Hepatocyte (in vitro differentiated cells): Measurements from ENCODE around the gene EHD2.

ENCODE experiments used
- EZH2 ChIP-seq: fragments of 200-600 bp; sonication (generic); IDR thresholded peaks from 2 replicates; pipeline ENCODE4 v1.6.1; 2016; ENCODE audit warnings: antibody characterized with exemption, mild to moderate bottlenecking, borderline replicate concordance
- EZH2phosphoT487 ChIP-seq: fragments of 200-600 bp; sonication (generic); IDR thresholded peaks from one replicate; pipeline ENCODE4 v1.6.1; 2018; ENCODE audit warnings: antibody characterized with exemption, mild to moderate bottlenecking, low read depth, moderate library complexity; ENCODE audit not compliant: unreplicated experiment, severe bottlenecking
- TF ChIP-seq, protein P1 (sequence below): fragments of 200-600 bp; sonication (generic); IDR thresholded peaks from 2 replicates; pipeline ENCODE4 v1.5.1; 2016; ENCODE audit warnings: antibody characterized with exemption, mild to moderate bottlenecking; ENCODE audit not compliant: poor library complexity

DNA sequence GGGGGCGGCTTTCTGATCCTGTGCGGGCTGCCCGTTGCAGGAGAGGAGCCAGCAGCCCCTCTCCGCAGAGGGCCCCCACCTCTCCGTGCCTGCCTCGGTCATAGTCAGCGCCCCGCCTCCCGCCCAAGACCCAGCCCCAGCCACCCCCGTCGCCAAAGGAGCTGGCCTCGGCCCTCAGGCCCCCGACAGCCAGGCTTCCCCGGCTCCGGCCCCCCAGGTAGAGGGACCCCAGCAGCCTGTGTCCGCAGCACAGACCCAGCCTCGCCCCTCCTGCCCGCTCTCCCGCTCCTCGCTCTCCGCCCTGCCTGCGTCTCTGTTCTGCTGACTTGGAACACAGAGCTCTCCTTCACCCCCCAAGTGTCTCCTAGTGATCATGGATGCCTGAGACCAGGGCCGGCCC is 31.3 kb upstream of the EHD2 start:
- TF ChIP-seq, protein P1, sequence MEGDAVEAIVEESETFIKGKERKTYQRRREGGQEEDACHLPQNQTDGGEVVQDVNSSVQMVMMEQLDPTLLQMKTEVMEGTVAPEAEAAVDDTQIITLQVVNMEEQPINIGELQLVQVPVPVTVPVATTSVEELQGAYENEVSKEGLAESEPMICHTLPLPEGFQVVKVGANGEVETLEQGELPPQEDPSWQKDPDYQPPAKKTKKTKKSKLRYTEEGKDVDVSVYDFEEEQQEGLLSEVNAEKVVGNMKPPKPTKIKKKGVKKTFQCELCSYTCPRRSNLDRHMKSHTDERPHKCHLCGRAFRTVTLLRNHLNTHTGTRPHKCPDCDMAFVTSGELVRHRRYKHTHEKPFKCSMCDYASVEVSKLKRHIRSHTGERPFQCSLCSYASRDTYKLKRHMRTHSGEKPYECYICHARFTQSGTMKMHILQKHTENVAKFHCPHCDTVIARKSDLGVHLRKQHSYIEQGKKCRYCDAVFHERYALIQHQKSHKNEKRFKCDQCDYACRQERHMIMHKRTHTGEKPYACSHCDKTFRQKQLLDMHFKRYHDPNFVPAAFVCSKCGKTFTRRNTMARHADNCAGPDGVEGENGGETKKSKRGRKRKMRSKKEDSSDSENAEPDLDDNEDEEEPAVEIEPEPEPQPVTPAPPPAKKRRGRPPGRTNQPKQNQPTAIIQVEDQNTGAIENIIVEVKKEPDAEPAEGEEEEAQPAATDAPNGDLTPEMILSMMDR: no peak
- TF ChIP-seq EZH2phosphoT487: no peak
- no peak for TF ChIP-seq EZH2
